HPDE6-E6E7 (cell line): ENCODE measurements around the gene TNK1.
"Not testable (repeated sequence)": the region's sequence is repeated elsewhere in the genome, so short reads cannot be mapped to it uniquely, and the experiment has no call there.

Experiments used
- DNase-seq: peaks from one replicate; pipeline ENCODE4 v3.0.0; 2011; ENCODE audit warnings: missing footprints; ENCODE audit errors: extremely low spot score

TNK1 gene

GRCh38 chr17:7355053-7355452, 25.8 kb upstream of the TNK1 start, which contains the start of gene TMEM95:
Gene TMEM95, plus strand, starts transcription at chr17:7355156. Its CDS starts 49 bp downstream, at chr17:7355205.
- no peak for DNase-seq

GRCh38 chr17:7355573-7355972, 25.3 kb upstream of the TNK1 start:
- no peak for DNase-seq

GRCh38 chr17:7356072-7356549, 24.8 kb upstream of the TNK1 start:
- DNase-seq = peak; percentile 64

- DNase-seq = no peak
These were observed 24.1 kb upstream of the TNK1 start for GRCh38 chr17:7356756-7357155.

- no peak for DNase-seq
These were observed 23.5 kb upstream of the TNK1 start for GRCh38 chr17:7357381-7357780.

- DNase-seq = no peak
These were observed 19.0 kb upstream of the TNK1 start for GRCh38 chr17:7361906-7362305.

- no peak for DNase-seq
These were observed 17.6 kb upstream of the TNK1 start for GRCh38 chr17:7363311-7363710.

GRCh38 chr17:7365963-7366362, 14.9 kb upstream of the TNK1 start:
- not testable (repeated sequence) for DNase-seq

GRCh38 chr17:7367083-7367482, 13.8 kb upstream of the TNK1 start:
- no peak for DNase-seq

GRCh38 chr17:7367918-7368598, 12.8 kb upstream of the TNK1 start:
- DNase-seq = no peak

- DNase-seq = not testable (repeated sequence)
These were observed 12.3 kb upstream of the TNK1 start for GRCh38 chr17:7368599-7368994.

- DNase-seq = no peak
These were observed 11.1 kb upstream of the TNK1 start for GRCh38 chr17:7369825-7370224.

GRCh38 chr17:7370853-7371252, 10.0 kb upstream of the TNK1 start:
- no peak for DNase-seq

- no peak for DNase-seq
These were observed 6.5 kb upstream of the TNK1 start for GRCh38 chr17:7374353-7374752.

GRCh38 chr17:7379134-7379533, 1.8 kb upstream of the TNK1 start:
- no peak for DNase-seq

- DNase-seq = no peak
These were observed 568 bp upstream of the TNK1 start for GRCh38 chr17:7380321-7380720.

GRCh38 chr17:7382901-7383300, 2.0 kb downstream of the TNK1 start:
- DNase-seq = no peak

GRCh38 chr17:7383371-7383741, 2.5 kb downstream of the TNK1 start:
- no peak for DNase-seq

GRCh38 chr17:7383742-7384488, 3.0 kb downstream of the TNK1 start:
- no peak for DNase-seq

GRCh38 chr17:7384489-7385081, 3.7 kb downstream of the TNK1 start:
- no peak for DNase-seq

- DNase-seq = no peak
These were observed 8.0 kb downstream of the TNK1 start for GRCh38 chr17:7388856-7389255.

- DNase-seq = no peak
These were observed 9.3 kb downstream of the TNK1 start for GRCh38 chr17:7389924-7390910.
